ENCODE results near the gene RNF115.

The RNF115 gene

GRCh38 chr1:145690587-145691558, 133.0 kb downstream of the RNF115 start:
- DNase-seq, result peak; percentile 28

- no peak for DNase-seq
Measured at GRCh38 chr1:145689922-145690321, 134.0 kb downstream of the RNF115 start.

- DNase-seq, result no peak
Measured at GRCh38 chr1:145688924-145689323, 135.0 kb downstream of the RNF115 start.
